HepG2 (cell line): ENCODE results near the gene FCHO1. TPM values are rescaled to one million over a fixed set of nuclear protein-coding genes. Genes with fewer than 3 reads are reported as not detected.
A peak's percentile ranks its signal among the peaks of the same experiment; 100 is the strongest.

Experiments used
- FOXC1 ChIP-seq: sonication (generic); formaldehyde crosslinking; IDR thresholded peaks from 2 replicates; pipeline ENCODE4 v1.8.0; 2022; ENCODE audit warnings: mild to moderate bottlenecking, missing genetic modification reagents, borderline replicate concordance
- FOXO4 ChIP-seq: sonication (generic); formaldehyde crosslinking; conservative IDR thresholded peaks from 2 replicates; pipeline ENCODE4 v1.8.1; 2023; ENCODE audit warnings: missing genetic modification reagents
- KDM2A ChIP-seq: sonication (generic); formaldehyde crosslinking; IDR thresholded peaks from 2 replicates; pipeline ENCODE4 v1.4.0; 2020; ENCODE audit warnings: low read depth, missing genetic modification reagents, borderline replicate concordance
- POLR2G ChIP-seq: fragments of 200-400 bp; formaldehyde crosslinking; IDR thresholded peaks from 2 replicates; pipeline ENCODE4 v1.6.1; 2018; ENCODE audit warnings: mild to moderate bottlenecking, low read depth, low read length, moderate library complexity
- SP140L ChIP-seq: sonication (generic); formaldehyde crosslinking; IDR thresholded peaks from 2 replicates; pipeline ENCODE4 v1.4.0; 2020; ENCODE audit warnings: missing genetic modification reagents, borderline replicate concordance
- SYNCRIP ChIP-seq: fragments of 200-400 bp; formaldehyde crosslinking; IDR thresholded peaks from 2 replicates; pipeline ENCODE4 v1.6.1; 2018; ENCODE audit warnings: mild to moderate bottlenecking, low read depth, low read length; ENCODE audit not compliant: insufficient read depth
- ZMYM3 ChIP-seq: sonication (generic); formaldehyde crosslinking; IDR thresholded peaks from 2 replicates; pipeline ENCODE4 v1.5.1; 2020; ENCODE audit warnings: mild to moderate bottlenecking, missing genetic modification reagents
- ZNF549 ChIP-seq: sonication (generic); formaldehyde crosslinking; IDR thresholded peaks from 2 replicates; pipeline ENCODE4 v1.5.0; 2020; ENCODE audit warnings: missing genetic modification reagents
- polyA plus RNA-seq, 8 experiments: library from polyadenylated mRNA; depleted of rRNA in 3 of 8; stranded (reverse) in 7 of 8; unstranded in 1 of 8; fragments of >200 nt; fragmentation: Illumina TruSeq in 4 of 8; extraction: Trizol in 4 of 8; gene quantifications; 2 replicates each; pipeline versions ENCODE4 v1.2.1 to v1.2.3, GENCODE V29; 2011 to 2016; ENCODE audit warnings: low read depth in 4 of 8, missing spikeins in 1 of 8, mixed read lengths in 1 of 8; ENCODE audit not compliant: insufficient read depth in 1 of 8
- total RNA-seq, 5 experiments: library from RNA; depleted of rRNA; stranded (reverse); fragments of >200 nt; fragmentation: Illumina TruSeq; extraction: Trizol; gene quantifications; 2 replicates each; pipeline ENCODE4 v1.2.3, GENCODE V29; 2016; ENCODE audit warnings: low read depth in 1 of 5
- TF ChIP-seq, protein P1 (sequence below): sonication (generic); formaldehyde crosslinking; IDR thresholded peaks from 2 replicates; pipeline ENCODE4 v1.4.0; 2020; ENCODE audit warnings: missing genetic modification reagents
- TF ChIP-seq, protein P2 (sequence below): sonication (generic); formaldehyde crosslinking; IDR thresholded peaks from 2 replicates; pipeline ENCODE4 v1.5.1; 2020; ENCODE audit warnings: mild to moderate bottlenecking, missing genetic modification reagents, moderate library complexity

Gene FCHO1
- total and polyA plus RNA-seq, 2 of the 13 experiments (the other 11 are each of a cell fraction or from before 2014, with no cell fraction given) = 1.3 to 3.1 TPM

DNA sequence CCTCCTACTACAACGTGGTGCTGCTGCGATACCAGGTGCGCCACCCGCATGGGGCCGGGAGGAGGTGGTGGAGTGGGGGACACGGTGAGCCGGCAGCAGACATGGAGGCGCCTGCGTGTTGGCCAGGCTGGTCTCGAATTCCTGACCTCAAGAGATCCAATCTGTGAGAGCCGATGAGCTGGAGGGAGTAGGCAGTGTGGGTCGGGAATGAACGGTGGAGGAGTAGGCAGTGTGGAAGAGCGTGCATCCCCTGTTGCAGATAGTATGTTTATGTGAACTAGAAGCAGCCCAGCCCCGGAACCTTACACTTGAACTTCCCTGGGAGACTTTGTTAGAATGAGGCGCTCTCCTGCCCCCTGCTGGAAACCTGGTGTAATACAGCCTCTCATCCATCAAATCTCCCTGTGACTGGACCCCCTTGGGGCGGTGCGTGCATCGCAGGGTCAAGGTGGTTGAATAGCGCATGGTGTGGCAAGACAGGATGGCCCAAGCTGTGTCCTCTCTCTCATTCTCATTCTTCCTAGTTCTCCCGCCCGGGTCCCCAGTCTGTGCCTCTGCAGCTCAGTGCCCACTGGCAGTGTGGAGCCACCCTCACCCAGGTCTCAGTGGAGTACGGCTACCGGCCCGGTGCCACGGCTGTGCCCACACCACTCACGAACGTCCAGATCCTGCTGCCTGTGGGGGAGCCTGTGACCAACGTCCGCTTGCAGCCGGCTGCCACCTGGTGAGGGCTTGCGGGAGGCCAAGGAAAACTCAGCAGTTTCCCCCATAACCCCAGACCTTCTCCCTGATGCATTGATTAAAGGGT lies 33.1 kb downstream of the FCHO1 start (continued):
- TF ChIP-seq FOXO4 (no peak), SYNCRIP (no peak), POLR2G (no peak), FOXC1 (CRISPR knock-in tag) (no peak), SP140L (CRISPR knock-in tag) (no peak), KDM2A (CRISPR knock-in tag) (no peak), ZMYM3 (CRISPR knock-in tag) (0 out of 2 replicates have a peak, but pooled peaks have one; percentile 16), ZNF549 (CRISPR knock-in tag) (no peak)
- TF ChIP-seq, protein P1, sequence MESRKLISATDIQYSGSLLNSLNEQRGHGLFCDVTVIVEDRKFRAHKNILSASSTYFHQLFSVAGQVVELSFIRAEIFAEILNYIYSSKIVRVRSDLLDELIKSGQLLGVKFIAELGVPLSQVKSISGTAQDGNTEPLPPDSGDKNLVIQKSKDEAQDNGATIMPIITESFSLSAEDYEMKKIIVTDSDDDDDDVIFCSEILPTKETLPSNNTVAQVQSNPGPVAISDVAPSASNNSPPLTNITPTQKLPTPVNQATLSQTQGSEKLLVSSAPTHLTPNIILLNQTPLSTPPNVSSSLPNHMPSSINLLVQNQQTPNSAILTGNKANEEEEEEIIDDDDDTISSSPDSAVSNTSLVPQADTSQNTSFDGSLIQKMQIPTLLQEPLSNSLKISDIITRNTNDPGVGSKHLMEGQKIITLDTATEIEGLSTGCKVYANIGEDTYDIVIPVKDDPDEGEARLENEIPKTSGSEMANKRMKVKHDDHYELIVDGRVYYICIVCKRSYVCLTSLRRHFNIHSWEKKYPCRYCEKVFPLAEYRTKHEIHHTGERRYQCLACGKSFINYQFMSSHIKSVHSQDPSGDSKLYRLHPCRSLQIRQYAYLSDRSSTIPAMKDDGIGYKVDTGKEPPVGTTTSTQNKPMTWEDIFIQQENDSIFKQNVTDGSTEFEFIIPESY (CRISPR knock-in tag) = peak; percentile 69; the same call in 1 of the 2 replicates
- TF ChIP-seq, protein P2, sequence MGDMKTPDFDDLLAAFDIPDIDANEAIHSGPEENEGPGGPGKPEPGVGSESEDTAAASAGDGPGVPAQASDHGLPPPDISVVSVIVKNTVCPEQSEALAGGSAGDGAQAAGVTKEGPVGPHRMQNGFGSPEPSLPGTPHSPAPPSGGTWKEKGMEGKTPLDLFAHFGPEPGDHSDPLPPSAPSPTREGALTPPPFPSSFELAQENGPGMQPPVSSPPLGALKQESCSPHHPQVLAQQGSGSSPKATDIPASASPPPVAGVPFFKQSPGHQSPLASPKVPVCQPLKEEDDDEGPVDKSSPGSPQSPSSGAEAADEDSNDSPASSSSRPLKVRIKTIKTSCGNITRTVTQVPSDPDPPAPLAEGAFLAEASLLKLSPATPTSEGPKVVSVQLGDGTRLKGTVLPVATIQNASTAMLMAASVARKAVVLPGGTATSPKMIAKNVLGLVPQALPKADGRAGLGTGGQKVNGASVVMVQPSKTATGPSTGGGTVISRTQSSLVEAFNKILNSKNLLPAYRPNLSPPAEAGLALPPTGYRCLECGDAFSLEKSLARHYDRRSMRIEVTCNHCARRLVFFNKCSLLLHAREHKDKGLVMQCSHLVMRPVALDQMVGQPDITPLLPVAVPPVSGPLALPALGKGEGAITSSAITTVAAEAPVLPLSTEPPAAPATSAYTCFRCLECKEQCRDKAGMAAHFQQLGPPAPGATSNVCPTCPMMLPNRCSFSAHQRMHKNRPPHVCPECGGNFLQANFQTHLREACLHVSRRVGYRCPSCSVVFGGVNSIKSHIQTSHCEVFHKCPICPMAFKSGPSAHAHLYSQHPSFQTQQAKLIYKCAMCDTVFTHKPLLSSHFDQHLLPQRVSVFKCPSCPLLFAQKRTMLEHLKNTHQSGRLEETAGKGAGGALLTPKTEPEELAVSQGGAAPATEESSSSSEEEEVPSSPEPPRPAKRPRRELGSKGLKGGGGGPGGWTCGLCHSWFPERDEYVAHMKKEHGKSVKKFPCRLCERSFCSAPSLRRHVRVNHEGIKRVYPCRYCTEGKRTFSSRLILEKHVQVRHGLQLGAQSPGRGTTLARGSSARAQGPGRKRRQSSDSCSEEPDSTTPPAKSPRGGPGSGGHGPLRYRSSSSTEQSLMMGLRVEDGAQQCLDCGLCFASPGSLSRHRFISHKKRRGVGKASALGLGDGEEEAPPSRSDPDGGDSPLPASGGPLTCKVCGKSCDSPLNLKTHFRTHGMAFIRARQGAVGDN (CRISPR knock-in tag) = peak; percentile 26
